Mesenteric fat pad (tissue), 1 donor: ENCODE measurements around the gene COMMD1. TPM values are rescaled to one million over a fixed set of nuclear protein-coding genes. Genes with fewer than 3 reads are reported as not detected.
"Not testable (repeated sequence)": the region's sequence is repeated elsewhere in the genome, so short reads cannot be mapped to it uniquely, and the experiment has no call there.

Experiments
- DNase-seq: peaks from one replicate; pipeline ENCODE4 v3.0.0-alpha.2; 2020; ENCODE audit warnings: low spot score
- long read RNA-seq: library from polyadenylated mRNA; unstranded; transcript quantifications from one replicate; pipeline ENCODE4 v2.0.0, GENCODE V29; 2020
- total RNA-seq: library from RNA; stranded (reverse); fragmentation: NEBNext Ultra II Directional; extraction: Animal tissue kit (Norgen Biotek cat#: 25700); gene quantifications from one replicate; pipeline ENCODE4 v1.2.1, GENCODE V29; 2021
- donor health status: DM: yes; HTN: yes; CAD: no.

COMMD1 gene
- total RNA-seq, result 38.0 TPM
- long read RNA-seq, transcript COMMD1-207 (2 exons, 604 nt), result major isoform, 12 of 33 reads
- long read RNA-seq, transcript COMMD1-201 (3 exons, 911 nt), result minor isoform, 8 of 33 reads
- long read RNA-seq, partial matches to known transcripts, result 0 of 33 reads
- long read RNA-seq, other reads (novel, unspliced or antisense), result 13 of 33 reads

DNA sequence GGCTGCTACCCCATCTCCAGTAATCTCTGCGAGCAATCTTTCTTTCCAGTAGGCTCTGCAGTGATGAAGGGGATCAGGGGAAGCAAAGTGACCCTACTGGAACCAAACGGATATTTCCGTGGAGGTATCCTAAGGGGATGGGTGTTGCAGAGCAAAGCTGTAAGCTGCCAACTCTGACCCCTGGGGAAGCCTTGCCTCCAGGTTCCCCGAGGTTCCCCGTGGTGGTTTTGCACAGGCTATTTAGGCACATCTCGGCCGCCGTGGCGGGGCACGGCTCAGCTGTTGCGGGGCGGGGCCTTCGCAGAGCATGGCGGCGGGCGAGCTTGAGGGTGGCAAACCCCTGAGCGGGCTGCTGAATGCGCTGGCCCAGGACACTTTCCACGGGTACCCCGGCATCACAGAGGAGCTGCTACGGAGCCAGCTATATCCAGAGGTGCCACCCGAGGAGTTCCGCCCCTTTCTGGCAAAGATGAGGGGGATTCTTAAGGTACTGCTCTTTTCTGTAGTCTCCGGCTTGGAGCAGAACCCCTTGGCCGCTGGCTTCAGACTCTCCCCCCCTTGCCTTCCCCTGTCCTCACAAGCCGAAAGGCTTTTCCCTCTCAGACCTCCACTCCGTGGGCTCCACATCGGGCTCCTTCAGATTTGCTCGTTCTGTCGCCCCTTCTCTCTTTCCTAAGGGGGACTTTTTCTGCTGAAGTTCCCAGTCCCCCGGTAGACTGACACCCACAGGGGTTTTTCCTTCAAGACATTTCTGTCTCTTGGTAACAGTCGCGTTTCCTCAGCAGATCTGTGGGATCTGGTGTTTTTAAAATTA, at the start of gene COMMD1:
TSS of gene COMMD1 (plus strand) at position 303 of the 814 bp plus-strand sequence. CDS start at position 308, 5 bp downstream.
- DNase-seq, result peak; percentile 94

GRCh38 chr2:61857224-61857623, 48.2 kb upstream of the COMMD1 start:
- no peak for DNase-seq

- no peak for DNase-seq
These were observed 43.4 kb upstream of the COMMD1 start for GRCh38 chr2:61862085-61862484.

- not testable (repeated sequence) for DNase-seq
These were observed 38.9 kb upstream of the COMMD1 start for GRCh38 chr2:61866482-61867089.

GRCh38 chr2:61876400-61876799, 29.1 kb upstream of the COMMD1 start:
- no peak for DNase-seq

- no peak for DNase-seq
These were observed 27.8 kb upstream of the COMMD1 start for GRCh38 chr2:61877571-61878245.

GRCh38 chr2:61878761-61879160, 26.7 kb upstream of the COMMD1 start:
- no peak for DNase-seq

GRCh38 chr2:61879351-61879750, 26.1 kb upstream of the COMMD1 start:
- not testable (repeated sequence) for DNase-seq

DNA sequence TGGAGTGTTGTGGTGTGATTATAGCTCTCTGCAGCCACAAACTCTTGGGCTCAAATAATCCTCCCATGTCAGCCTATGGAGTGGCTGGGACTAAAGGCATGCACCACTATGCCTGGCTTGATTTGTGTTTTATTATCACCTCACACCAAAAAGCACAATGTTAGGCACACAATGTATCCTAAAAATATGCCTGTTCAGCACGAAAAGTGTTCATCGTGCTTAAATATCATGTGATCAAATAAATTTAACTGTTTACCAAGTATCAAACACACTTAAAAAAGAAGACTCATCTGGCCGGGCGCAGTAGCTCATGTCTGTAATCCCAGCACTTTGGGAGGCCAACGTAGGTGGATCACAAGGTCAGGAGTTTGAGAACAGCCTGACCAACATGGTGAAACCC, 22.6 kb upstream of the COMMD1 start:
- no peak for DNase-seq

DNA sequence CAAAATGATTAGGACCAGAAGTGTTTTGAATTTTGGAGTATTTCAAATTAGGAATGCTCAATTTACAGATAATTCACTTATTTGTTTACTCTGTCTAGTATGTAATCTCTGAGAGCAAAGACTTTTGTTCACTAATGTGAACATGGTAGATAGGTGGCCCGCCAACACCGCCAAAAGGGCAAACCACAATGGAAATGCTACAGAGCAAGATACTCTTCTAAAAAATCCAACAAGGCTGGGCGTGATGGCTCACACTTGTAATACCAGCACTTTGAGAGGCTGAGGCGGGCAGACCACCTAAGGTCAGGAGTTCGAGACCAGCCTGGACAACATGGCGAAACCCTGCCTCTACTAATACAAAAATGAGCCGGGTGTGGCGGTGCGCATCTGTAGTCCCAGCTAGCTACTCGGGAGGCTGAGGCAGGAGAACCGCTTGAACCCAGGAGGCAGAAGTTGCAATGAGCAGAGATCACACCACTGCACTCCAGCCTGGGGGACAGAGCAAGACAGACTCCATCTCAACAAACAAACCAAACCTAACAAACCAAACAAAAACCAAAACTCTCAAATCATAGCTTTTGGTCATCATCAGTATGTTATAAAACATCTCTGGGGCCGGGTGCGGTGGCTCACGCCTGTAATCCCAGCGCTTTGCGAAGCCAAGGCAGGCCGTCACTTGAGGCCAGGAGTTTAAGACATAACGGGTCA, 19.4 kb upstream of the COMMD1 start:
- no peak for DNase-seq

- DNase-seq, result no peak
These were observed 17.7 kb upstream of the COMMD1 start for GRCh38 chr2:61887717-61888266.

GRCh38 chr2:61888267-61889055, 17.0 kb upstream of the COMMD1 start, which contains the start of gene CCT4:
TSS of gene CCT4 (minus strand) at chr2:61888656. CDS start at chr2:61888507, 149 bp downstream.
- DNase-seq, result peak; percentile 95

- no peak for DNase-seq
These were observed 6.7 kb upstream of the COMMD1 start for GRCh38 chr2:61898810-61899209.

DNA sequence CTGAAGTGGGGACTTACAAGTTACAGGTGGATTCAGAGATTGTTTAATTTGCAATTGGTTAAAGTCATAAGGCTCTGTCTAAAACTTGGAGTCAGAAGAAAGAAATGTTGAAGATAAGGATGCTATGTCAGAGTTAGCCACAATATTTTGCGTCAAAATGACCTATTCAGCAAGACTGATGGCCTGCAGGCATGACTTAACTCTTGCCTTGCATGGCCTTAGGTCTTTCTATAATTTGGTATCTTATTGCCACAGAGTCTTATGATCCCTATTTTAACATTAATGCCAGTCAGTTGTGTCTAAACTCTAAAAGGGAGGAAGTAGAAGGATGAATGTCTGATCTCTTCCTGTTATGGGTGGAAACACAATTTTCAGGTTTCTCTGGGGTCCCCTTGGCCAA, 5.2 kb upstream of the COMMD1 start:
- DNase-seq, result no peak

DNA sequence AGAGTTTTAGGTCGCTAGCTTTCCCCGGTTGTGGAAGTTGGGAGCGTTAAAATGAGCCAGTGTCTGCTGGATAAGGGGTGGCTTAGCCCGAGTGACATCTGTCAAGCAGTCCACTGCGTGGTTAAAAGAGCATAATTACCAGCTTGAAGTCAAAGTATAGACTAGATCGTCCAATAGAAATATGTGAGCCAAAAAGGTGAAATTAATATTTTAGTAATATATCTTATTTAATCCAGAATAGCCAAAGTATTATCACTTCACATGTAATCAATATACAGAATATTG, 654 bp downstream of the COMMD1 start:
- no peak for DNase-seq

DNA sequence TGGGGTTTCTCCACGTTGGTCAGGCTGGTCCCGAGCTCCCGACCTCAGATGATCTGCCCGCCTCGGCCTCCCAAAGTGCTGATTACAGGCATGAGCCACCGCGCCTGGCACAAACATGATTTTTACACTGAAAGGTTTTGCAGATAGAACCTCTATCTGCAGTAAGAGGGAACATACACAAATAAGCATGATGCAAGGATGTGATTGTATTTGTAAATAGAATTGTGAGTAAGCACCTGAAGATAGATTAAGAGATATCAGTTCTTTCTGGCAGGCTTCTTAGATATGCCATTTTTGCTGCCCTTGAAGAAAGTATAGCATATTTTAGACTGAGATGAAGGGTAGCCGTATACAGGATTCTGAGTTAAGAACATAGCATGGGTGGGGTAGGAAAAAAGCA, 3.6 kb downstream of the COMMD1 start:
- DNase-seq, result no peak

- no peak for DNase-seq
These were observed 5.1 kb downstream of the COMMD1 start for GRCh38 chr2:61910603-61911002.

DNA sequence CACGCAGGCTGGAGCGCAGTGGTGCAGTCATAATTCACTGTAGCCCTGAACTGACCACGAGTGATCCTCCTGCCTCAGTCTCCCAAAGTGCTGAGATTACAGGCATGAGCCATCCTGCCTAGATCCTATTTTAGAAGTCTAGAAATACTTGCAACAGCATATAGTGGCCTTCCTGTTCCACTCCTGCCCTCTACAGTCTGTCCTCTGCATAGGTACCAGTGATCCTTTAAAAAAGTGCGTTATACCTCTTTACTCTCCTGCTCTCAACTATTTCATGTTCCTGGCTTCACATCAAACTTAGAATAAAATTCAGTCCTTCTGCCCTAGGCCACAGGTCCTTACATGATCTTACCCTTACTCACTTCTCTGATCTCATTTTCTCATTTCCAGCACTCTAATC, 6.0 kb downstream of the COMMD1 start:
- DNase-seq, result no peak

GRCh38 chr2:61914794-61915193, 9.3 kb downstream of the COMMD1 start:
- DNase-seq, result not testable (repeated sequence)

GRCh38 chr2:61920548-61920947, 15.1 kb downstream of the COMMD1 start:
- DNase-seq, result no peak
